Karpas-422 (cell line): ENCODE data around the gene ZNF532. TPM values are rescaled to one million over a fixed set of nuclear protein-coding genes. Genes with fewer than 3 reads are reported as not detected.
"Not testable (repeated sequence)": the region's sequence is repeated elsewhere in the genome, so short reads cannot be mapped to it uniquely, and the experiment has no call there.

Experiments
- DNase-seq: peaks from one replicate; pipeline ENCODE4 v3.0.0-alpha.2; 2015
- H2AFZ ChIP-seq: fragments of 200-600 bp; sonication (generic); 2 replicates; pipeline ENCODE4 v1.6.1; 2014; ENCODE audit warnings: antibody characterized with exemption, low read length, mixed read lengths
- H3K27ac ChIP-seq: fragments of 200-600 bp; sonication (generic); 2 replicates; pipeline ENCODE4 v1.5.1; 2014; ENCODE audit warnings: mild to moderate bottlenecking, low read length, moderate library complexity
- H3K27me3 ChIP-seq: fragments of 200-600 bp; sonication (generic); 2 replicates; pipeline ENCODE4 v1.6.1; 2014; ENCODE audit warnings: low read length, mixed read lengths
- H3K36me3 ChIP-seq: fragments of 200-600 bp; sonication (generic); 2 replicates; pipeline ENCODE4 v1.6.1; 2014; ENCODE audit warnings: low read length, mixed read lengths; ENCODE audit not compliant: insufficient read depth
- H3K4me1 ChIP-seq: fragments of 200-600 bp; sonication (generic); 2 replicates; pipeline ENCODE4 v1.6.1; 2014; ENCODE audit warnings: mild to moderate bottlenecking, low read length, mixed read lengths
- H3K4me2 ChIP-seq: fragments of 200-600 bp; sonication (generic); 2 replicates; pipeline ENCODE4 v1.6.1; 2014; ENCODE audit warnings: low read length, low read depth, mild to moderate bottlenecking; ENCODE audit not compliant: poor library complexity, severe bottlenecking
- H3K4me3 ChIP-seq: fragments of 200-600 bp; sonication (generic); 2 replicates; pipeline ENCODE4 v1.5.1; 2014; ENCODE audit warnings: mild to moderate bottlenecking, antibody characterized with exemption, low read length, mixed read lengths
- H3K79me2 ChIP-seq: fragments of 200-600 bp; sonication (generic); 2 replicates; pipeline ENCODE4 v1.6.1; 2014; ENCODE audit warnings: mild to moderate bottlenecking, low read length, mixed read lengths
- H3K9ac ChIP-seq: fragments of 200-600 bp; sonication (generic); 2 replicates; pipeline ENCODE4 v1.6.0; 2014; ENCODE audit warnings: low read length
- H3K9me2 ChIP-seq: fragments of 200-600 bp; sonication (generic), shearing (Covaris generic); replicated peaks from 2 replicates; pipeline ENCODE4 v1.6.0; 2014; ENCODE audit warnings: mild to moderate bottlenecking, low read length, moderate library complexity; ENCODE audit not compliant: insufficient read depth
- H3K9me3 ChIP-seq: fragments of 300-700, 200-600 bp; sonication (generic); 2 replicates; pipeline ENCODE4 v1.6.1; 2014; ENCODE audit warnings: low read length, mixed read lengths
- H4K20me1 ChIP-seq: fragments of 200-600 bp; sonication (generic); 2 replicates; pipeline ENCODE4 v1.6.1; 2014; ENCODE audit warnings: mild to moderate bottlenecking, antibody characterized with exemption, low read length, low read depth; ENCODE audit not compliant: insufficient read depth
- total RNA-seq: library from RNA; depleted of rRNA; stranded (reverse); fragments of >200 nt; shearing (Covaris generic); gene quantifications from 2 replicates; pipeline ENCODE4 v1.2.3, GENCODE V29; 2014; ENCODE audit warnings: low replicate concordance

ZNF532 gene
- total RNA-seq, 1 experiment from 2014 or later = 34.9 TPM

DNA sequence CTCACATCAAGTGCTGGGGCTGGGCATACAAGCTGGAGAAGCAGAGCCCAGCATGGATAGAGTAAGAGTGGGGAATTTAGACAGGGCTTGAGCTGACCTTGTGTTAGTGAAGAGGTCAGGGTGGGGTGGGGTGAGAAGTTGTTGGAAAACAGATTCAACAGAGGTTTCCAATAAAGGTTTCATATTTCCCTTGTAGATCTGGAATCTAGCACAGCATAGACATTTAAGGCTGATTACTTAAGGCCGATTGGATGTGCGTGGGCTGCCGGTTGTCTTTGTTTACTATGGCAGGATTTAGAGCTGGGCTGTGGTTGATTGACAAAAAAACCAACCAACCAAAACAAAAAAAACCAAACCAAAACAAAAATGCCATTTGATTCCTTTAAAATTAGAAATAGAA lies 160.2 kb downstream of the ZNF532 start:
- Histone ChIP-seq H3K4me1 (no peaks in the 10 kb centered on the region), H3K27ac (no peak overlapping the region), H3K27me3 (no peaks in the 10 kb centered on the region), H3K36me3 (no peaks in the 10 kb centered on the region), H3K9ac (no peak overlapping the region), H2AFZ (no peak overlapping the region), H3K4me3 (no peak overlapping the region), H3K4me2 (no peak overlapping the region), H3K9me3 (no peaks in the 10 kb centered on the region), H3K9me2 (no peaks in the 10 kb centered on the region), H3K79me2 (no peaks in the 10 kb centered on the region), H4K20me1 (no peaks in the 10 kb centered on the region)
- no peak for DNase-seq

GRCh38 chr18:59025532-59025931 lies 160.9 kb downstream of the ZNF532 start:
- H3K4me3 ChIP-seq, DNase-seq, H3K4me2 ChIP-seq, H3K27ac ChIP-seq, H3K36me3 ChIP-seq, H3K79me2 ChIP-seq, H2AFZ ChIP-seq, H3K9me2 ChIP-seq, H3K9ac ChIP-seq, H4K20me1 ChIP-seq, H3K9me3 ChIP-seq, H3K27me3 ChIP-seq, H3K4me1 ChIP-seq: not testable (repeated sequence)

DNA sequence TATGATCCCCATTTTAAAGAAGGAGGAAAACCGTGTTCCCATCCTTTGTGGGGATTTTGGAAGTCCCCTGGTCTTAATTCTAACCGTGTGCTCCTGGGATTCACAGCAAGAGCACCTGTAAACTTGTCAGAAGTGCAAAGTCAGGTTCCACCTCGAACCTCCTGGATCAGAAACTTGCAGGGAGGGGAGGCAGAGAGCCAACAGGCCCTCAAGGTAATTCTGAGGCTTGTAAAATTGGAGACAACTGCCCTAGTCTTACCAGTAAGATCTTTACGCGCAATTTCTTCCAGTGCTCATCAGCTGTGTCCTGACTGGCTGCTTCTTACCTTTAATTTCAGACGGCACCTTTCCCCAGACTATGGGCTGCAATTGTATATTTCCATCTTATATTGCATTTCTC lies 161.7 kb downstream of the ZNF532 start:
- no peak for DNase-seq
- Histone ChIP-seq H3K4me1 (no peaks in the 10 kb centered on the region), H3K4me2 (no peak overlapping the region), H3K79me2 (no peaks in the 10 kb centered on the region), H3K36me3 (no peaks in the 10 kb centered on the region), H2AFZ (no peak overlapping the region), H3K27ac (no peak overlapping the region), H3K9ac (no peak overlapping the region), H3K27me3 (no peaks in the 10 kb centered on the region), H4K20me1 (no peaks in the 10 kb centered on the region), H3K9me3 (no peaks in the 10 kb centered on the region), H3K4me3 (no peak overlapping the region), H3K9me2 (no peaks in the 10 kb centered on the region)

DNA sequence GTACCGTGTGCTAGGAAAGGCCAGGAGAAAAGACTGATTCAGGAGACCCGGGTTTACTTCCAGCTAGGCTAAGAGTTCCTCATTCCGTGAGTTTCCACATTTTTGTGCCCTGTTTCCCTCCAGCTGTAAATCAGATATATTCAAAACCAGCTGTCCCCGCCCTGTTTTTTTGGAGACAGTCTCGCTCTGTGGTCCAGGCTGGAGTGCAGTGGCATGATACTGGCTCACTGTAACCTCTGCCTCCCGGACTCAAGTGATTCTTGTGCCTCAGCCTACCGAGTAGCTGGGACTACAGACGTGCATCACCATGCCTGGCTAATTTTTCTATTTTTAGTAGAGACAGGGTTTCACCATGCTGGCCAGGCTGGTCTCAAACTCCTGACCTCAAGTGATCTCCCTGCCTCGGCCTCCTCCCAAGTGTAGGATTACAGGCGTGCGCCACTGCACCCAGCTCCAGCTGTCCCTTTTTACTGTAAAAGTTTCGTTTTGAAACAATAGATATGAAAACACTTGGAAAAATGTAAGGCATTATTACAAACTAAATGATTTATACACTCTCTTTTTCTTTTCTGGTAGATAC lies 162.2 kb downstream of the ZNF532 start:
- H3K9ac ChIP-seq = no peak overlapping the region
- no peak overlapping the region for H3K4me3 ChIP-seq
- H3K4me1 ChIP-seq = no peaks in the 10 kb centered on the region
- no peak for DNase-seq
- H3K79me2 ChIP-seq = no peaks in the 10 kb centered on the region
- no peaks in the 10 kb centered on the region for H3K9me2 ChIP-seq
- H4K20me1 ChIP-seq = no peaks in the 10 kb centered on the region
- no peaks in the 10 kb centered on the region for H3K27me3 ChIP-seq
- no peak overlapping the region for H3K4me2 ChIP-seq
- H3K27ac ChIP-seq = no peak overlapping the region
- no peaks in the 10 kb centered on the region for H3K36me3 ChIP-seq
- no peaks in the 10 kb centered on the region for H3K9me3 ChIP-seq
- H2AFZ ChIP-seq = no peak overlapping the region

DNA sequence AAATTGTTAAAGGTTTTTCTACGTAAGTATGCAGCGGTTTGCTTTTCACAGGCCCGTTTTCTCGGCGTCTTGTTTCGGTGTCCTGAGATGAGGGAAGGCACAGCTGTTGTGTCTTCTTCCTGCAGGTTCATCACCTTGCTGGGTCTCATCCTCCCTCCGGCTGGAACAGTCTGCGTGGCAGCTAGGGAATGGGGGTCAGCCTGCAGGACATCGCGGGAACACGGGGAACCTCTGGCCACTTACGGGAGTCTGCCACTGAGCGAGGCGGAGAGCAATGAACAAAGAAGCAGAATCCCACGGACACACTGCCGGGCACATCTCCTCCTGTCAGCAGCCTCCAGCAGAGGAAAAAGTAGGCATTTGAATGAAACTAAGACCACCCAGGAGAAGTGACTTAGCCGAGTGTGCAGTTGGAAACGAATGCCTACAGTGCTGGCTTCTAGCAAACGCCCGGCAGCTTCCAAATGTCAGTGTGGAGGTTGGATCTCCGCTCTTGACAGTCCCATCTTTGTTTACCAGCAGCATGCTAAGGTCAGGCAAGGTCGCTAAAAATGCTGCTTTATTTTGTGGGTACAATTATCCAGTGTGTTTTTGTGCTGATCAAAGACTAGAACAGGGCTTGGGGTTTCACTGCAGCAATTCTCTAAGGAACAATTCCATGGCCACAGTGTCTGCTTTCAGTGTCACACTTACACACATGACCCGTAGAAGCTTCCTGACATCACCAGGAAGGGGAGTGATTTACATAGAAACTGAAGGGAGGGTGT lies 165.2 kb downstream of the ZNF532 start:
- Histone ChIP-seq H3K27me3 (no peaks in the 10 kb centered on the region), H3K4me1 (no peaks in the 10 kb centered on the region), H3K9ac (no peak overlapping the region), H3K9me2 (no peaks in the 10 kb centered on the region), H2AFZ (no peak overlapping the region), H3K4me2 (no peak overlapping the region), H3K27ac (no peak overlapping the region), H3K4me3 (no peak overlapping the region), H4K20me1 (no peaks in the 10 kb centered on the region), H3K79me2 (no peaks in the 10 kb centered on the region), H3K36me3 (no peaks in the 10 kb centered on the region), H3K9me3 (no peaks in the 10 kb centered on the region)
- DNase-seq = no peak

GRCh38 chr18:59032308-59032707 lies 167.6 kb downstream of the ZNF532 start:
- Histone ChIP-seq H3K9me3 (no peaks in the 10 kb centered on the region), H3K4me1 (no peaks in the 10 kb centered on the region), H3K9me2 (no peaks in the 10 kb centered on the region), H3K27me3 (no peaks in the 10 kb centered on the region), H2AFZ (no peak overlapping the region), H3K79me2 (no peaks in the 10 kb centered on the region), H4K20me1 (no peaks in the 10 kb centered on the region), H3K4me2 (no peak overlapping the region), H3K4me3 (no peak overlapping the region), H3K27ac (no peak overlapping the region), H3K9ac (no peak overlapping the region), H3K36me3 (no peaks in the 10 kb centered on the region)
- DNase-seq = no peak

- peak; percentile 42 for DNase-seq
- Histone ChIP-seq H3K4me3 (no peak overlapping the region), H3K9me3 (no peaks in the 10 kb centered on the region), H3K27me3 (no peaks in the 10 kb centered on the region), H4K20me1 (no peaks in the 10 kb centered on the region), H3K9ac (no peak overlapping the region), H3K36me3 (no peaks in the 10 kb centered on the region), H3K79me2 (no peaks in the 10 kb centered on the region), H3K27ac (no peak overlapping the region), H2AFZ (no peak overlapping the region), H3K9me2 (no peaks in the 10 kb centered on the region), H3K4me2 (no peak overlapping the region), H3K4me1 (no peaks in the 10 kb centered on the region)
Observed at GRCh38 chr18:59033359-59033758, 168.7 kb downstream of the ZNF532 start.

GRCh38 chr18:59033974-59034373 lies 169.3 kb downstream of the ZNF532 start:
- H2AFZ ChIP-seq = no peak overlapping the region
- no peaks in the 10 kb centered on the region for H3K9me3 ChIP-seq
- DNase-seq = no peak
- no peak overlapping the region for H3K27ac ChIP-seq
- no peaks in the 10 kb centered on the region for H3K9me2 ChIP-seq
- no peak overlapping the region for H3K9ac ChIP-seq
- H3K27me3 ChIP-seq = no peaks in the 10 kb centered on the region
- no peaks in the 10 kb centered on the region for H3K36me3 ChIP-seq
- no peak overlapping the region for H3K4me2 ChIP-seq
- no peaks in the 10 kb centered on the region for H3K4me1 ChIP-seq
- H3K4me3 ChIP-seq = no peak overlapping the region
- H4K20me1 ChIP-seq = no peaks in the 10 kb centered on the region
- H3K79me2 ChIP-seq = no peaks in the 10 kb centered on the region
